Glutamatergic neuron (in vitro differentiated cells): ENCODE results near the gene UGT1A5. TPM values are rescaled to one million over a fixed set of nuclear protein-coding genes. Genes with fewer than 3 reads are reported as not detected.

Experiments
- DNase-seq: peaks from one replicate; pipeline ENCODE4 v3.0.0; 2022
- H3K27ac Mint-ChIP-seq: one replicate; pipeline ENCODE4 v1.8.0; 2020; ENCODE audit warnings: mild to moderate bottlenecking, mixed read lengths, inconsistent platforms; ENCODE audit not compliant: unreplicated experiment
- H3K27me3 Mint-ChIP-seq: one replicate; pipeline ENCODE4 v1.8.0; 2020; ENCODE audit warnings: mild to moderate bottlenecking, moderate library complexity, mixed read lengths, inconsistent platforms; ENCODE audit not compliant: unreplicated experiment
- H3K36me3 Mint-ChIP-seq: one replicate; pipeline ENCODE4 v1.8.0; 2020; ENCODE audit warnings: mild to moderate bottlenecking, mixed read lengths, inconsistent platforms; ENCODE audit not compliant: unreplicated experiment
- H3K4me1 Mint-ChIP-seq: one replicate; pipeline ENCODE4 v1.8.0; 2020; ENCODE audit warnings: mild to moderate bottlenecking, low read depth, mixed read lengths, inconsistent platforms; ENCODE audit not compliant: unreplicated experiment
- H3K4me3 Mint-ChIP-seq: one replicate; pipeline ENCODE4 v1.8.0; 2020; ENCODE audit warnings: mild to moderate bottlenecking, mixed read lengths, inconsistent platforms; ENCODE audit not compliant: unreplicated experiment
- H3K9me3 Mint-ChIP-seq: one replicate; pipeline ENCODE4 v1.8.0; 2020; ENCODE audit warnings: mild to moderate bottlenecking, moderate library complexity, mixed read lengths, inconsistent platforms; ENCODE audit not compliant: unreplicated experiment
- CTCF ChIP-seq: fragments of 200-600 bp; sonication (generic); IDR thresholded peaks from one replicate; pipeline ENCODE4 v1.5.0; 2021; ENCODE audit not compliant: partially characterized antibody, unreplicated experiment
- total RNA-seq: library from RNA; stranded (reverse); fragmentation: NEBNext Ultra II Directional; extraction: Animal tissue kit (Norgen Biotek cat#: 25700); gene quantifications from one replicate; pipeline ENCODE4 v1.2.1, GENCODE V29; 2021; ENCODE audit not compliant: unreplicated experiment

UGT1A5 gene
- total RNA-seq, 1 donor from 2014 or later: not detected

GRCh38 chr2:233679196-233679595 lies 33.5 kb upstream of the UGT1A5 start:
- Mint-ChIP-seq H3K27me3 (no peaks in the 10 kb centered on the region), H3K27ac (no peak overlapping the region), H3K9me3 (no peaks in the 10 kb centered on the region), H3K36me3 (no peaks in the 10 kb centered on the region), H3K4me3 (no peak overlapping the region), H3K4me1 (peaks cover 9% of the 10 kb centered on the region)
- no peak for TF ChIP-seq CTCF
- no peak for DNase-seq

GRCh38 chr2:233680361-233681045 lies 32.2 kb upstream of the UGT1A5 start:
- H3K27me3 Mint-ChIP-seq: no peaks in the 10 kb centered on the region
- no peak for TF ChIP-seq CTCF
- H3K4me1 Mint-ChIP-seq: no peaks in the 10 kb centered on the region
- H3K36me3 Mint-ChIP-seq: no peaks in the 10 kb centered on the region
- H3K9me3 Mint-ChIP-seq: no peaks in the 10 kb centered on the region
- no peak overlapping the region for H3K4me3 Mint-ChIP-seq
- H3K27ac Mint-ChIP-seq: no peak overlapping the region
- no peak for DNase-seq

GRCh38 chr2:233681521-233682099 lies 31.1 kb upstream of the UGT1A5 start, which contains the start of gene UGT1A7:
Gene UGT1A7 (plus strand): TSS chr2:233681901. CDS start chr2:233681938, 37 bp downstream.
- no peaks in the 10 kb centered on the region for H3K27me3 Mint-ChIP-seq
- DNase-seq: no peak
- TF ChIP-seq CTCF: no peak
- H3K4me3 Mint-ChIP-seq: no peak within 1 kb of the TSS
- no peaks in the 10 kb centered on the region for H3K9me3 Mint-ChIP-seq
- H3K4me1 Mint-ChIP-seq: no peaks in the 10 kb centered on the region
- H3K27ac Mint-ChIP-seq: no peak within 1 kb of the TSS
- H3K36me3 Mint-ChIP-seq: no peaks in the 10 kb centered on the region

- TF ChIP-seq CTCF: no peak
- no peaks in the 10 kb centered on the region for H3K27me3 Mint-ChIP-seq
- peaks cover 4% of the 10 kb centered on the region for H3K9me3 Mint-ChIP-seq
- H3K4me3 Mint-ChIP-seq: no peak overlapping the region
- no peaks in the 10 kb centered on the region for H3K36me3 Mint-ChIP-seq
- no peak overlapping the region for H3K27ac Mint-ChIP-seq
- H3K4me1 Mint-ChIP-seq: no peaks in the 10 kb centered on the region
- no peak for DNase-seq
These were observed 28.1 kb upstream of the UGT1A5 start for GRCh38 chr2:233684640-233685039.

- Mint-ChIP-seq H3K36me3 (no peaks in the 10 kb centered on the region), H3K4me1 (no peaks in the 10 kb centered on the region), H3K27me3 (no peaks in the 10 kb centered on the region), H3K4me3 (no peak overlapping the region), H3K27ac (no peak overlapping the region), H3K9me3 (peaks cover 4% of the 10 kb centered on the region)
- DNase-seq: no peak
- no peak for TF ChIP-seq CTCF
These were observed 25.8 kb upstream of the UGT1A5 start for GRCh38 chr2:233686928-233687327.
